NCI-H748 treated with DMSO at 0.1 percent for 48 hours (cell line): ENCODE results near the gene MRPS31.
"Not testable (repeated sequence)": the region's sequence is repeated elsewhere in the genome, so short reads cannot be mapped to it uniquely, and the experiment has no call there.

Source experiments
- DNase-seq: peaks from one replicate; lab custom pipeline; 2025; lab: John Stamatoyannopoulos, UW

MRPS31 gene

DNA sequence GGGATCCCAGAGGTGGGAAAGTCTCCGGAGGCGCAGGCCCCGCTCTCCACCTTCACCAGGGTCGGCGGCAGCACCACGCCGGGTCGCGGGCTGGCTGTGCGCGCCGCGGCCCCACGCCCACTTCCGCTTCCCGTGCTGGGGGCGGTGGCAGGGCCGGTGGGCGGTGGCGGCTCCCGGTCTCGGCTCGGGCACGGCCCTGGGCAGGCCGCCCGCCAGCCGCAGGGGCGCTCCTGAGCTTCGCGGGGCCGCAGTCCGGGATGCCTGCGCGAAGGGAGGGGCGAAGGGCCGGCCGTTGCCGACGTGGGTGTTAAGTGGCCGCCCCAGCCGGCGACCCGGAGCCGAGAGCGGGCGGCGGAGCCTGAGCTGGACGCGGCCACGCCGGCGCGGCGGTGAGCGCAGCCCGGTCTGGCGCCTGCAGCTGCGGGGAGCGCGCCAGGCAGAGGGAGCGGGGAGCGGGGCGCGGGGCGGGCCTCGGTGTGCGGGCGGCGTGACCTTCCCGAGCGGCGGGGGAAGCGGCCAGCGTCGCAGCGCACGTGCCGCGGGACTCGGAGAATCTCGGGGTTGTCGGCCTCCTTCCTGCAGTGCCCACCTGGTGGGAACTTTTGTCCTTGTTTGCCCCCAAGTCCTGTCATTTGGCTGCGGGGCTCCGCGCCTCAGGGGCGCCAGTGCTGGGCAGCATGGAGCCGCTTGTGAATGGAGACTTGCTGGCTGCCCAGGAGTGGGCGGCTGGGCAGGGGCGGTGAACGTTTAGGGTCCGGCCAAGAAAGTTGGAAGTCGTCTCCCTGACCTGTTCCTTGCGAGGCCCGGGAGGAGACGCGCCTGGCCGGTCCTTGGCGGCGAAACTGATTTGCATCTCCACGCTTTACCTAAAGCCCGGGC, 18.5 kb upstream of the MRPS31 start, which contains the start of gene SLC25A15:
SLC25A15 (plus strand) TSS at position 337 of the 879 bp plus-strand sequence. CDS start 3,616 bp downstream, outside the sequence.
- peak; percentile 29 for DNase-seq

DNA sequence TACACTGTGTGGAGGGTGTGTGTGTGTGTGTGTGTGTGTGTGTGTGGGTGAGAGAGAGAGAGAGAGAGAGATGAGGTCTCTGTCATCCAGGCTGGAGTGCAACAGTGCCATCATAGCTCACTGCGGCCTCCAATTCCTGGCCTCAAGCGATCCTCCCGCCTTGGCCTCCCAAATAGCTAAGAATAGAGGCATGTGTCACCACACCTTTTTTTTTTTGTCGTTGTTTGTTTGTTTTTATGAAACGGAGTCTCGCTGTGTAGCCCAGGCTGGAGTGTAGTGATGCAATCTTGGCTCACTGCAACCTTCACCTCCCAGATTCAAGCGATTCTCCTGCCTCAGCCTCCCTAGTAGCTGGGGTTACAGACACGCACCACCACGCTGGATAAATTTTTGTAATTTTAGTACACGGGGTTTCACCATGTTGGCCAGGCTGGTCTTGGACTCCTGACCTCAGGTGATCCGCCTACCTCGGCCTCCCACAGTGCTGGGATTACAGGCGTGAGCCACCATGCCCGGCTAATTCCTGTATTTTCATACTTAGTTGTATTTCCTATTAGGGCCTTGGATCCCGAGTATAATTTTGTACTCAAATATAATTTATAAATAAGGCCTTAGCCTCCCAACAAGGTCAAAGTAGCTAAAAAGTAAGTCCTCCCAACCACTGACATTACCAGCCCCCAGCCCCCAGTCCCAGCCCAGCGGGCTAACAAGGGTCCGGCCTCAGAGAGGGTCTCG, 17.7 kb upstream of the MRPS31 start:
- not testable (repeated sequence) for DNase-seq

- DNase-seq: no peak
Observed at GRCh38 chr13:40787062-40787461, 16.1 kb upstream of the MRPS31 start.

- DNase-seq: no peak
Observed at GRCh38 chr13:40786568-40786996, 15.6 kb upstream of the MRPS31 start.

GRCh38 chr13:40784540-40784939, 13.6 kb upstream of the MRPS31 start:
- DNase-seq: no peak

- DNase-seq: not testable (repeated sequence)
Observed at GRCh38 chr13:40782971-40783370, 12.0 kb upstream of the MRPS31 start.

DNA sequence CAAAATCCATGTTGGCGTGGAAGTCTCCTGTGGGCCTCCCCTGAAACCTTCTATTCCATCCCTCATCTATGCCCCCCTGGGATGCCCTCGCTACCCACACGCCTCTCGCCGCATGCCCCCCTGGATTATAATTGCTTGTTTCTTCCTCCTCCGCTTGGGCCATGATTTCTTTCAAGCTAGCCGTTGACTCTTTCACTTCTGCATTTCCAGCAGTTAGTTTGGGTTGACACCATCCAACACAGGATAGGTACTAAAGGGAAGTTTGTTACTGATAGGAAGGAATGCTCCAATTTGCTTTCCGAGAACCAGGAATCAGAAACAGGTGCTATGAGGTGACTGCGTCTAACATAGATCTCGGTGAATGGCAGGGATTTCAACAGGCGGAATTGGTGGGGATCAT, 10.7 kb upstream of the MRPS31 start:
- DNase-seq: no peak

- DNase-seq: no peak
Observed at GRCh38 chr13:40780822-40781401, 9.9 kb upstream of the MRPS31 start.

- DNase-seq: no peak
Observed at GRCh38 chr13:40779796-40780285, 8.9 kb upstream of the MRPS31 start.

GRCh38 chr13:40779049-40779448, 8.1 kb upstream of the MRPS31 start:
- DNase-seq: no peak

DNA sequence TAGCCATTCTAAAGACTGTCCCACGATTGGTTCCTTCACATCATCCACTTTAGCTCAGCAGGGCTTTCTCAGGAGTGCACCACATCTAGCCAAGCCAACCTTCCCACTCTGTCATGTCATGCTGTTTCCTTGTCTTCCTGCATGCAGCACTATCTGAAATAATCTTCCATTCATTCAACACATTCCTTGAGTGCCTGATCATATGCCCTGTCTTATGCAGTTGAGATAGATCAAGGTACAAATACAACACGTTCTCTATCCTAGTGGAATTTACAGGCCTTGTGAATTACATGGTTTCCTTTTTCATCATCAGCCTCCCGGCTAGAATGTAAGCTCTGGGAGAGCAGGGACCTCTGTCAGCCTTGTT, 6.8 kb upstream of the MRPS31 start:
- DNase-seq: no peak

GRCh38 chr13:40777166-40777808, 6.3 kb upstream of the MRPS31 start:
- DNase-seq: peak; percentile 83

DNA sequence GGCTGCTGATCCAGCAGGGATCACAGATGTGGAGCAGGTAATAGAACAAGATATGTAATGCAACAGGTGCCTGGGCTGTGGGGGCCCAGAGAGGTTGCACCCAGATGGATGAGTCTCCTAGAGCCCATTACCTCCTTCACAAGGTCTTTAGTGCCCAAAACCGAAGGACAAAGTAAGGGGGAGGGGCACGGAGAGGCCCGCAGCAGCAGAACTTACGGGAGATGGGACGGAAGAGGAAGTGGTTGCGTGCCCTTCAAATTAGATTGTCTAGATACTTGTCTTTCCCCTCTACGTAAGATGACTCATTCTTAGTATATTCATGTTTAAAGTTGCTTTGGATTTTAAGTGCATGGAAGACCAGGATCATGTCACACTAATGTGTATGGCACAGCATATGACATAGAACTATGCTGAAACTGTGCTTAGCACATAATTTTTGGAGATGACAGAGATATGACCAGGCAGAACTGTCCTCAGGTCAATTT, 5.7 kb upstream of the MRPS31 start:
- DNase-seq: no peak

- DNase-seq: no peak
Observed at GRCh38 chr13:40776232-40776631, 5.2 kb upstream of the MRPS31 start.

DNA sequence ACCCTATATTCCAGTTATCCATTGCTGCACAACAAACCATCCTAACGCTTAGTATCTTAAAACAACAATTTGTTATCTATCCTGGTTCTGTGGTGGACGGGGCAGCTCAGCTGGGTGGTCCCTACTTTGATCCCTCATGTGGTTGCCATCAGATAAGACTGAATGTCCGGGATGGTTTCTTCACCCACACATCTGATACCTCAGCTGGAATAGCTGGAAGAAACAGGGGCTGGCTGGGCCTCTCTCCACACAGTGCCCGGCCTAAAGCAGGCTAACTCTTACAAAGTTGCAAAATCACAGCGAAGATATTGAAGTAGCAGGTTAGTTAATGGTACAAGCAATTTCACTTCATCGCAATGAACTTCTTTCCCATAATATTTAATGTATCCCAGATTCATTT, 3.7 kb upstream of the MRPS31 start:
- DNase-seq: no peak

GRCh38 chr13:40772765-40773473, 1.9 kb upstream of the MRPS31 start:
- no peak for DNase-seq

DNA sequence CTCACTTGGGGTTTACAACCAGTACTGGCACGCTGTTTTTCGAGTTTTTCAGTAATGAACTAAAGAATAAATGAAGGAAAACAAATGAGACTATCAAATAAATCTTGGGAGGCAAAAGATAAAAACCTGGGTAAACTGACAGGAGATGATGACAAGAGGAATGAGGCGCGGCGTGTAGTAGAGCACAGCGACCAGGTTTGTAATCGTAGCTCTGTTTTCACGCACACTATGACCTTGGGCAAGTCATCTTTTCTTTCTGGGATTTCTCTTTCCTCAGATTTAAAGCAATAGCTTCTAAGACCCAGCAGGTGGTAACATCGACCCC, 419 bp downstream of the MRPS31 start:
- DNase-seq: no peak

GRCh38 chr13:40769970-40770369, 1.0 kb downstream of the MRPS31 start:
- no peak for DNase-seq

GRCh38 chr13:40765602-40766001, 5.4 kb downstream of the MRPS31 start:
- DNase-seq: no peak

- no peak for DNase-seq
Observed at GRCh38 chr13:40764587-40765403, 6.2 kb downstream of the MRPS31 start.

DNA sequence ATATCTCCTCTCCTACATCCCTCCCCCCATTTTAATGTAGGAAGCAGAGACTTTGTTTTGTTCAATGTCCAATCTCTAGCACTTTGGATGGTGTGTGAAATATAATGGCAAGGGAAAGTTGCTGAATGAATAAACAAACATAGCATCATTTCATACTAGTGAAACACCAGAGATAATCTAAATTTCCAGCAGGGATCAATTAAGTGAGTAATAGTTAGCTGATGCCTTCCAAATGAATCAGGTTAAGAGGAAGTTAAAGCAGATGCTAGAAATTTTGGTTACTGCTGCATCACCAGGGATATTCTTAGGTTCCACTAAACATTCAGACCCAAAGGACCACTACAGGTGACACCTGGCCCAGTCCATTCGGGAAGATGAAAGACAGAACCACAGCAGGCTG, 8.1 kb downstream of the MRPS31 start:
- DNase-seq: no peak
